ENCODE results near the gene UBXN10. TPM values are rescaled to one million over a fixed set of nuclear protein-coding genes. Genes with fewer than 3 reads are reported as not detected.

UBXN10 gene
- total and polyA plus RNA-seq, 2 of the 8 experiments (the other 6 are each of a cell fraction or from before 2014, with no cell fraction given), result 0.43 to 0.68 TPM

- no peak for TF ChIP-seq SRF (IDR thresholded peaks at IDR 0.05; ENCODE audit: low read depth, low read length)
- TF ChIP-seq RNF2 (IDR thresholded peaks at IDR 0.05; ENCODE audit: borderline replicate concordance, low read depth, low read length, missing control alignments, poor library complexity, severe bottlenecking), result no peak
- no peak for TF ChIP-seq PHF8 (conservative IDR thresholded peaks at IDR 0.05; ENCODE audit: low read depth, low read length)
- no peak for TF ChIP-seq KDM5A (IDR thresholded peaks at IDR 0.05; ENCODE audit: low read length)
- TF ChIP-seq SIN3A (conservative IDR thresholded peaks at IDR 0.05 in 1 of 2, IDR thresholded peaks at IDR 0.05 in 1 of 2; ENCODE audit: low read depth in 1 of 2, low read length in 2 of 2), result no peak
- TF ChIP-seq RXRA (IDR thresholded peaks at IDR 0.05; ENCODE audit: insufficient read depth, low read depth, low read length), result no peak
- no peak for TF ChIP-seq TCF12 (IDR thresholded peaks at IDR 0.05; ENCODE audit: low read depth, low read length)
These were observed 47.5 kb downstream of the UBXN10 start (continued) for GRCh38 chr1:20233394-20233793.
